ENCODE measurements around the gene TMCO4. TPM values are rescaled to one million over a fixed set of nuclear protein-coding genes. Genes with fewer than 3 reads are reported as not detected.

Gene TMCO4
- total and polyA plus RNA-seq, 2 of the 8 experiments (the other 6 are each of a cell fraction or from before 2014, with no cell fraction given) = 3.0 to 3.1 TPM

DNA sequence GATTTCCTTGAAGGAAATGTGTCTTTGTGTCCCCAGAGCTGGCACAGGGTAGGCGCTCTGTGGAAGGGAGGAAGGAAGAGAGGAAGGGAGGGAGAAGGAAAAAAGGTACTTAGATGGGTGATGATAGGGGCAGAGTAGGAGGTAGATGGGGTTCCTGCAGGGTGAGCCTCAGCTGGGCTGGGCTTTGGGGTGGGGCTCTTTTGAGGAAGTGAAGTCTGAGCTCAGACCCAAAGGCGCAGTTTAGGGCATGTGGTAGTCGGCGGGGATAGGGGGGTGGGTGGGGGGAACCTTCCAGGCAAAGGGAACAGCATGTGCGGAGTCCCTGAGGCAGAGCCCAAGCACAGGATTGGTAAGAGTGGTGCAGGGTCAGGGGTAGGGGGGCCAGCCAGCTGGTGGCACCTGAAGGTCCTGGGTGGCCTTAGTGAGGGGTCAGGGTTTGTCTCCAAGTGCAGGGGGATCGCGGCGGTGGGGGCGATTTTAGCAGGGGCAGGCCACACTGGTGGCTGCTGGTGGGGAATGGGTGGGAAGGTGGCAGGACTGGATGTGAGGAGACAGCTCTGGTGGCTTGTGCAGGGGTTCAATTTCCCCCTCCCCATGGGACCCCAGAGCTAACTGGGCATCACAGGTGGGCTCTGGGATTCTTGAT is 143.5 kb downstream of the TMCO4 start (continued):
- TF ChIP-seq ASH2L (IDR thresholded peaks at IDR 0.05; ENCODE audit: low read length) (no peak), MAFK (IDR thresholded peaks at IDR 0.05; ENCODE audit: low read depth, low read length) (no peak), POU5F1 (IDR thresholded peaks at IDR 0.05; ENCODE audit: low read depth, low read length) (no peak), SIRT6 (IDR thresholded peaks at IDR 0.05; ENCODE audit: low read length) (no peak), TBP (IDR thresholded peaks at IDR 0.05; ENCODE audit: low read depth, low read length) (no peak), TAF1 (IDR thresholded peaks at IDR 0.05; ENCODE audit: low read depth, low read length) (no peak), HDAC2 (IDR thresholded peaks at IDR 0.05; ENCODE audit: borderline replicate concordance in 1 of 2, low read depth in 2 of 2, low read length in 2 of 2) (no peak), HDAC6 (IDR thresholded peaks at IDR 0.05; ENCODE audit: low read depth, low read length) (no peak), CEBPB (IDR thresholded peaks at IDR 0.05; ENCODE audit: low read depth, low read length) (no peak)
- TF ChIP-seq, protein P1, sequence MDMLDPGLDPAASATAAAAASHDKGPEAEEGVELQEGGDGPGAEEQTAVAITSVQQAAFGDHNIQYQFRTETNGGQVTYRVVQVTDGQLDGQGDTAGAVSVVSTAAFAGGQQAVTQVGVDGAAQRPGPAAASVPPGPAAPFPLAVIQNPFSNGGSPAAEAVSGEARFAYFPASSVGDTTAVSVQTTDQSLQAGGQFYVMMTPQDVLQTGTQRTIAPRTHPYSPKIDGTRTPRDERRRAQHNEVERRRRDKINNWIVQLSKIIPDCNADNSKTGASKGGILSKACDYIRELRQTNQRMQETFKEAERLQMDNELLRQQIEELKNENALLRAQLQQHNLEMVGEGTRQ (IDR thresholded peaks at IDR 0.05; ENCODE audit: low read length) = no peak

Measured in H1 (cell line).